Endothelial cell of umbilical vein (primary cell): ENCODE data around the gene PNPO. TPM values are rescaled to one million over a fixed set of nuclear protein-coding genes. Genes with fewer than 3 reads are reported as not detected.

Source experiments
- BruUV-seq: library from RNA; stranded (reverse); fragments of 400-500 nt; replicated peaks from 2 replicates; lab custom pipeline; 2021; lab: Mats Ljungman, UMichigan
- CTCF ChIA-PET: fragments of 300-600, 350-600 bp; sonication (Branson Sonifier 250); formaldehyde crosslinking; loops from one replicate; lab custom pipeline; 2021; ENCODE audit warnings: antibody characterized with exemption, inconsistent platforms; lab: Charles Lee
- POLR2A ChIA-PET: fragments of 300-600, 350-600 bp; sonication (Branson Sonifier 250); formaldehyde crosslinking; loops from one replicate; lab custom pipeline; 2021; ENCODE audit warnings: antibody characterized with exemption, inconsistent platforms; lab: Charles Lee
- DNase-seq: peaks from one replicate; pipeline ENCODE4 v3.0.0-alpha.2; 2011; ENCODE audit warnings: low read depth, low spot score
- FAIRE-seq: peaks from 2 replicates; lab custom pipeline; 2011; peaks lifted over from hg19 to GRCh38; lab: Jason Lieb, UNC
- H2AFZ ChIP-seq: 2 replicates; pipeline ENCODE4 v1.6.0; 2012; ENCODE audit warnings: low read depth, low read length, control low read depth, inconsistent platforms
- H3K27ac ChIP-seq: 2 replicates; pipeline ENCODE4 v1.5.1; 2011; ENCODE audit warnings: low read depth, mild to moderate bottlenecking, control low read depth, low read length, moderate library complexity; ENCODE audit not compliant: insufficient read depth
- H3K27me3 ChIP-seq, 2 experiments: 2 replicates each; pipeline versions ENCODE4 v1.6.0 to v1.6.1; 2011; ENCODE audit warnings: low read length in 2 of 2, mixed read lengths in 1 of 2; ENCODE audit not compliant: control insufficient read depth in 2 of 2, insufficient read depth in 2 of 2
- H3K36me3 ChIP-seq, 2 experiments: 2 replicates in 1 of 2; 3 replicates in 1 of 2; pipeline ENCODE4 v1.5.1; 2011; ENCODE audit warnings: low read length in 2 of 2, mild to moderate bottlenecking in 1 of 2, moderate library complexity in 1 of 2; ENCODE audit not compliant: control insufficient read depth in 2 of 2, insufficient read depth in 2 of 2; ENCODE audit errors: extremely low read depth in 1 of 2
- H3K4me1 ChIP-seq: 3 replicates; pipeline ENCODE4 v1.5.1; 2011; ENCODE audit warnings: mild to moderate bottlenecking, low read length; ENCODE audit not compliant: control insufficient read depth, insufficient read depth; ENCODE audit errors: extremely low read depth
- H3K4me2 ChIP-seq: 2 replicates; pipeline ENCODE4 v1.6.1; 2011; ENCODE audit warnings: low read length, control low read depth, mixed read lengths; ENCODE audit not compliant: insufficient read depth
- H3K4me3 ChIP-seq, 3 experiments: fragments of 200-600 bp in 1 of 3; sonication (generic), shearing (Covaris generic) in 1 of 3; replicated peaks in 1 of 3; 2 replicates each; pipeline ENCODE4 v1.5.1; 2011 to 2016; ENCODE audit warnings: control low read depth in 3 of 3, low read length in 3 of 3, mild to moderate bottlenecking in 2 of 3, inconsistent platforms in 1 of 3, low read depth in 1 of 3, moderate library complexity in 1 of 3; ENCODE audit not compliant: insufficient read depth in 1 of 3
- H3K79me2 ChIP-seq: 2 replicates; pipeline ENCODE4 v1.6.0; 2012; ENCODE audit warnings: low read length, inconsistent platforms; ENCODE audit not compliant: control insufficient read depth, insufficient read depth
- H3K9ac ChIP-seq: replicated peaks from 2 replicates; pipeline ENCODE3; 2011; ENCODE audit warnings: low read length, control low read depth; ENCODE audit not compliant: insufficient read depth; ENCODE audit errors: extremely low read depth
- H3K9me1 ChIP-seq: replicated peaks from 3 replicates; pipeline ENCODE4 v1.6.0; 2011; ENCODE audit warnings: mild to moderate bottlenecking, low read length; ENCODE audit not compliant: control insufficient read depth, insufficient read depth; ENCODE audit errors: extremely low read depth
- H3K9me3 ChIP-seq: replicated peaks from 2 replicates; pipeline ENCODE4 v1.5.1; 2012; ENCODE audit warnings: low read length, inconsistent platforms; ENCODE audit not compliant: control insufficient read depth, insufficient read depth
- H4K20me1 ChIP-seq: replicated peaks from 2 replicates; pipeline ENCODE3; 2011; ENCODE audit warnings: mild to moderate bottlenecking, low read length; ENCODE audit not compliant: control insufficient read depth, insufficient read depth; ENCODE audit errors: extremely low read depth
- EZH2 ChIP-seq: IDR thresholded peaks from 2 replicates; pipeline ENCODE4 v1.6.1; 2012; ENCODE audit warnings: borderline replicate concordance, low read depth, mild to moderate bottlenecking, moderate library complexity, low read length, inconsistent platforms; ENCODE audit not compliant: severe bottlenecking
- FOS ChIP-seq: IDR thresholded peaks from 2 replicates; pipeline ENCODE4 v1.6.1; 2011; ENCODE audit warnings: mild to moderate bottlenecking, low read length, moderate library complexity, borderline replicate concordance; ENCODE audit not compliant: insufficient read depth
- GATA2 ChIP-seq: IDR thresholded peaks from 2 replicates; pipeline ENCODE4 v1.7.0; 2011; ENCODE audit warnings: low read depth, mild to moderate bottlenecking, moderate library complexity, mixed read lengths, low read length; ENCODE audit not compliant: insufficient read length, insufficient read depth
- JUN ChIP-seq: IDR thresholded peaks from 2 replicates; pipeline ENCODE4 v1.6.1; 2011; ENCODE audit warnings: borderline replicate concordance, low read depth; ENCODE audit not compliant: insufficient read length, insufficient read depth
- MYC ChIP-seq: IDR thresholded peaks from one replicate; pipeline ENCODE4 v1.6.1; 2011; ENCODE audit warnings: mild to moderate bottlenecking, low read depth, low read length
- POLR2A ChIP-seq: IDR thresholded peaks from 2 replicates; pipeline ENCODE4 v1.6.1; 2012; ENCODE audit warnings: low read depth, mild to moderate bottlenecking, control low read depth, low read length
- POLR2AphosphoS5 ChIP-seq: IDR thresholded peaks from 2 replicates; pipeline ENCODE4 v1.6.1; 2012; ENCODE audit warnings: low read depth, mild to moderate bottlenecking, control low read depth, low read length, moderate library complexity; ENCODE audit not compliant: insufficient read depth
- dilution Hi-C: fragments of 300-500 bp; cut with MboI; formaldehyde crosslinking; loops from one replicate; pipeline ENCODE4 v1.15.0; 2019; ENCODE audit warnings: low sequenced_read_pairs; ENCODE audit not compliant: extremely low pct_ligation_motif_present
- intact Hi-C: fragments of 100-400 bp; cut with micrococcal nuclease; formaldehyde crosslinking; loops from one replicate; pipeline ENCODE4 v1.10.0; 2022
- polyA plus RNA-seq, 4 experiments: library from polyadenylated mRNA; depleted of rRNA in 3 of 4; stranded (reverse) in 3 of 4; unstranded in 1 of 4; fragments of >200 nt; gene quantifications; 2 replicates each; pipeline versions ENCODE4 v1.2.1 to v1.2.3, GENCODE V29; 2011 to 2012; ENCODE audit warnings: missing spikeins in 1 of 4
- total RNA-seq: library from RNA; stranded (reverse); gene quantifications from 2 replicates; pipeline ENCODE4 v1.2.3, GENCODE V29; 2021
- TF ChIP-seq, protein P1 (sequence below), 2 donors: IDR thresholded peaks; 1 replicate in 1 of 2; 2 replicates in 1 of 2; pipeline ENCODE4 v1.5.1; 2011; ENCODE audit warnings: low read length in 2 of 2, mild to moderate bottlenecking in 2 of 2, moderate library complexity in 2 of 2, control low read depth in 1 of 2, inconsistent platforms in 1 of 2, low read depth in 1 of 2; ENCODE audit not compliant: insufficient read depth in 1 of 2; ENCODE audit errors: extremely low read depth in 1 of 2
- TF ChIP-seq, protein P2 (sequence below): IDR thresholded peaks from 2 replicates; pipeline ENCODE4 v1.6.1; 2011; ENCODE audit not compliant: insufficient read depth, insufficient read length

Gene PNPO
- total and polyA plus RNA-seq, 2 donors (not counting 3 experiments of a cell fraction or from before 2014, with no cell fraction given): 19.7 to 22.0 TPM

GRCh38 chr17:47945080-47945479, 3.7 kb downstream of the PNPO start:
- FAIRE-seq: no peak
- intact Hi-C loops: no loop called here

More at GRCh38 chr17:47945080-47945479, 3.7 kb downstream of the PNPO start:
- POLR2A ChIA-PET: no interaction called here
- peaks cover 18% of the 10 kb centered on the region for H3K4me1 ChIP-seq
- dilution Hi-C loops: no loop called here
- DNase-seq: no peak
- H3K9me1 ChIP-seq: no peaks in the 10 kb centered on the region
- no peak overlapping the region for H3K27ac ChIP-seq
- BruUV-seq: no TSS peak
- TF ChIP-seq EZH2: no peak
- no peak for TF ChIP-seq POLR2A
- TF ChIP-seq, protein P1, sequence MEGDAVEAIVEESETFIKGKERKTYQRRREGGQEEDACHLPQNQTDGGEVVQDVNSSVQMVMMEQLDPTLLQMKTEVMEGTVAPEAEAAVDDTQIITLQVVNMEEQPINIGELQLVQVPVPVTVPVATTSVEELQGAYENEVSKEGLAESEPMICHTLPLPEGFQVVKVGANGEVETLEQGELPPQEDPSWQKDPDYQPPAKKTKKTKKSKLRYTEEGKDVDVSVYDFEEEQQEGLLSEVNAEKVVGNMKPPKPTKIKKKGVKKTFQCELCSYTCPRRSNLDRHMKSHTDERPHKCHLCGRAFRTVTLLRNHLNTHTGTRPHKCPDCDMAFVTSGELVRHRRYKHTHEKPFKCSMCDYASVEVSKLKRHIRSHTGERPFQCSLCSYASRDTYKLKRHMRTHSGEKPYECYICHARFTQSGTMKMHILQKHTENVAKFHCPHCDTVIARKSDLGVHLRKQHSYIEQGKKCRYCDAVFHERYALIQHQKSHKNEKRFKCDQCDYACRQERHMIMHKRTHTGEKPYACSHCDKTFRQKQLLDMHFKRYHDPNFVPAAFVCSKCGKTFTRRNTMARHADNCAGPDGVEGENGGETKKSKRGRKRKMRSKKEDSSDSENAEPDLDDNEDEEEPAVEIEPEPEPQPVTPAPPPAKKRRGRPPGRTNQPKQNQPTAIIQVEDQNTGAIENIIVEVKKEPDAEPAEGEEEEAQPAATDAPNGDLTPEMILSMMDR (IDR thresholded peaks at IDR 0.05; ENCODE audit: extremely low read depth in 1 of 2, insufficient read depth in 1 of 2, low read depth in 1 of 2, low read length in 2 of 2): no peak
- no peak for TF ChIP-seq GATA2
- no peak for TF ChIP-seq JUN
- no peak for TF ChIP-seq POLR2AphosphoS5
- no peak for TF ChIP-seq FOS
- TF ChIP-seq, protein P2, sequence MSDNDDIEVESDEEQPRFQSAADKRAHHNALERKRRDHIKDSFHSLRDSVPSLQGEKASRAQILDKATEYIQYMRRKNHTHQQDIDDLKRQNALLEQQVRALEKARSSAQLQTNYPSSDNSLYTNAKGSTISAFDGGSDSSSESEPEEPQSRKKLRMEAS: no peak
- TF ChIP-seq MYC: no peak
- H3K4me3 ChIP-seq: no peak overlapping the region
- no peaks in the 10 kb centered on the region for H3K27me3 ChIP-seq
- H3K9ac ChIP-seq: no peak overlapping the region
- H3K79me2 ChIP-seq: peaks cover 5% of the 10 kb centered on the region
- peaks cover 0 to 7% of the 10 kb centered on the region in 2 experiments for H3K36me3 ChIP-seq
- no peaks in the 10 kb centered on the region for H3K9me3 ChIP-seq
- no peak overlapping the region for H2AFZ ChIP-seq
- CTCF ChIA-PET: interaction anchor here (1.0 to 1.3 kb wide), 3 partner anchors 12 to 73 kb away, joined by 3 to 4 read pairs (median 4); partner anchors contain the start of gene CDK5RAP3
- no peak overlapping the region for H3K4me2 ChIP-seq
- H4K20me1 ChIP-seq: no peaks in the 10 kb centered on the region
